ENCODE results near the gene RAPGEFL1.
"Not testable (repeated sequence)": the region's sequence is repeated elsewhere in the genome, so short reads cannot be mapped to it uniquely, and the experiment has no call there.

RAPGEFL1 gene

GRCh38 chr17:40174514-40174913 is 2.8 kb upstream of the RAPGEFL1 start:
- no peak for DNase-seq

- peak in 2 of 56 donors; percentile 24 for DNase-seq
Observed at GRCh38 chr17:40175928-40176753, 1.1 kb upstream of the RAPGEFL1 start.

GRCh38 chr17:40176754-40177110 is 538 bp upstream of the RAPGEFL1 start:
- DNase-seq = no peak

GRCh38 chr17:40178021-40178601 is 841 bp downstream of the RAPGEFL1 start:
- no peak for DNase-seq

- DNase-seq = no peak
Observed at GRCh38 chr17:40178660-40179059, 1.4 kb downstream of the RAPGEFL1 start.

GRCh38 chr17:40179923-40180659 is 2.8 kb downstream of the RAPGEFL1 start:
- DNase-seq = no peak

- DNase-seq = no peak
Observed at GRCh38 chr17:40180694-40181093, 3.4 kb downstream of the RAPGEFL1 start.

- DNase-seq = no peak
Observed at GRCh38 chr17:40181205-40181604, 3.9 kb downstream of the RAPGEFL1 start.

GRCh38 chr17:40182606-40183005 is 5.3 kb downstream of the RAPGEFL1 start:
- no peak for DNase-seq

- DNase-seq = no peak
Observed at GRCh38 chr17:40187238-40187637, 10.0 kb downstream of the RAPGEFL1 start.

- no peak for DNase-seq
Observed at GRCh38 chr17:40188694-40189093, 11.4 kb downstream of the RAPGEFL1 start.

GRCh38 chr17:40190197-40191021 is 13.1 kb downstream of the RAPGEFL1 start:
- no peak for DNase-seq

GRCh38 chr17:40191237-40192208 is 14.3 kb downstream of the RAPGEFL1 start:
- DNase-seq = peak in 49 of 56 donors; percentile 19 to 79 (median 50)

GRCh38 chr17:40192961-40193360 is 15.7 kb downstream of the RAPGEFL1 start:
- DNase-seq = peak in 1 of 56 donors; percentile 9

- no peak for DNase-seq
Observed at GRCh38 chr17:40194821-40195220, 17.6 kb downstream of the RAPGEFL1 start.

GRCh38 chr17:40197550-40197949 is 20.3 kb downstream of the RAPGEFL1 start:
- DNase-seq = no peak

- not testable (repeated sequence) for DNase-seq
Observed at GRCh38 chr17:40197965-40198456, 20.7 kb downstream of the RAPGEFL1 start.

- no peak for DNase-seq
Observed at GRCh38 chr17:40198576-40198975, 21.3 kb downstream of the RAPGEFL1 start.

GRCh38 chr17:40203131-40203530 is 25.9 kb downstream of the RAPGEFL1 start:
- DNase-seq = no peak

- DNase-seq = not testable (repeated sequence)
Observed at GRCh38 chr17:40206193-40206592, 28.9 kb downstream of the RAPGEFL1 start.
